ENCODE data around the gene RPL4. TPM values are rescaled to one million over a fixed set of nuclear protein-coding genes. Genes with fewer than 3 reads are reported as not detected.

RPL4 gene
- total and polyA plus RNA-seq, 10 of the 15 experiments (the other 5 are each of a cell fraction or from before 2014, with no cell fraction given), result 2,004 to 8,888 (median 4,667) TPM

GRCh38 chr15:66508293-66508883 lies 3.7 kb upstream of the RPL4 start:
- ATAC-seq (peak; percentile 45), DNase-seq (ENCODE audit: low read depth, low spot score) (peak; percentile 30), FAIRE-seq (no peak)
- no peaks in the 10 kb centered on the region for H3K9me3 ChIP-seq (replicated peaks; ENCODE audit: control insufficient read depth, insufficient read depth, low read length)
- no peaks in the 10 kb centered on the region for H4K20me1 ChIP-seq (ENCODE audit: control insufficient read depth, insufficient read depth)
- ChIA-PET CTCF (interaction anchor here (1.9 kb wide), 1 partner anchor 11 kb away, joined by 8 read pairs; the partner anchor contains the start of gene SNAPC5), SMC1A (ENCODE audit: uncharacterized antibody, unreplicated experiment) (no interaction called here), POLR2A (no interaction called here), RAD21 (ENCODE audit: unreplicated experiment) (no interaction called here)
- H3K27ac ChIP-seq (ENCODE audit: control insufficient read depth, insufficient read depth), result peak overlapping the region; percentile 38; the same call in 1 of the 2 replicates
- BruUV-seq (replicated peaks), result no TSS peak
- peak overlapping the region; percentile 28; the same call in 1 of the 2 replicates for H2AFZ ChIP-seq (ENCODE audit: control insufficient read depth, low read depth, low read length)
- no peak overlapping the region for H3K4me3 ChIP-seq
- in situ Hi-C loops (cut with MboI), result no loop called here
- no peak overlapping the region for H3K9ac ChIP-seq (ENCODE audit: control insufficient read depth, insufficient read depth, low read length)
- H3K4me1 ChIP-seq (ENCODE audit: control insufficient read depth, insufficient read depth, low read length), result no peaks in the 10 kb centered on the region
- peaks cover 48% of the 10 kb centered on the region for H3K79me2 ChIP-seq (ENCODE audit: control insufficient read depth, insufficient read depth, low read length)
- peak overlapping the region; percentile 25; the same call in 1 of the 2 replicates for H3K4me2 ChIP-seq (ENCODE audit: control insufficient read depth, insufficient read depth)
- H3K36me3 ChIP-seq (ENCODE audit: control insufficient read depth in 2 of 2, insufficient read depth in 2 of 2, low read length in 1 of 2), result peaks cover 0 to 2% of the 10 kb centered on the region in 2 experiments; a peak in 1 of 4 replicates
- intact Hi-C loops (cut with micrococcal nuclease; ENCODE audit: unreplicated experiment), result no loop called here
- 96% methylated on average over 3 of the region's 3 CpGs for WGBS (ENCODE audit: insufficient coverage, insufficient replicate concordance, low lambda C conversion rate, missing lambda C conversion rate)
- TF ChIP-seq TBL1XR1 (IDR thresholded peaks at IDR 0.05; ENCODE audit: low read depth, low read length) (no peak), EGR1 (IDR thresholded peaks at IDR 0.05; ENCODE audit: borderline replicate concordance in 1 of 2, low read depth in 2 of 2, low read length in 2 of 2) (no peak), PKNOX1 (IDR thresholded peaks at IDR 0.05) (peak; percentile 86), RAD51 (IDR thresholded peaks at IDR 0.05) (peak; percentile 60; the same call in 1 of the 2 replicates), PBX3 (IDR thresholded peaks at IDR 0.05; ENCODE audit: insufficient replicate concordance, low read depth, low read length) (peak; percentile 50), NFYB (IDR thresholded peaks at IDR 0.05; ENCODE audit: insufficient read depth, low read depth, low read length) (peak; percentile 53; the same call in 1 of the 2 replicates), ZNF24 (IDR thresholded peaks at IDR 0.05) (0 out of 2 replicates have a peak, but pooled peaks have one; percentile 60), ATF7 (IDR thresholded peaks at IDR 0.05; ENCODE audit: low read depth) (peak; percentile 20; the same call in 1 of the 2 replicates), ZNF687 (IDR thresholded peaks at IDR 0.05) (0 out of 2 replicates have a peak, but pooled peaks have one; percentile 25), PML (IDR thresholded peaks at IDR 0.05; ENCODE audit: low read length) (no peak), NBN (IDR thresholded peaks at IDR 0.05) (no peak), SRF (IDR thresholded peaks at IDR 0.05; ENCODE audit: low read depth in 2 of 2, low read length in 2 of 2) (no peak), TARDBP (IDR thresholded peaks at IDR 0.05; ENCODE audit: borderline replicate concordance) (no peak)
- H3K27me3 ChIP-seq (replicated peaks in 1 of 2; ENCODE audit: control insufficient read depth in 2 of 2, insufficient read depth in 2 of 2, low read length in 1 of 2), result no peaks in the 10 kb centered on the region

Measured in GM12878 (cell line).